Fibroblast of the aortic adventitia (primary cell): ENCODE measurements around the gene TEX53. TPM values are rescaled to one million over a fixed set of nuclear protein-coding genes. Genes with fewer than 3 reads are reported as not detected.

Experiments used
- DNase-seq: peaks from one replicate; pipeline ENCODE4 v3.0.0-alpha.2; 2010; ENCODE audit warnings: low read depth
- H3K4me3 ChIP-seq: 2 replicates; pipeline ENCODE4 v1.5.1; 2011; ENCODE audit warnings: low read depth, mild to moderate bottlenecking, control low read depth, low read length, moderate library complexity
- CTCF ChIP-seq: IDR thresholded peaks from 2 replicates; pipeline ENCODE4 v1.5.1; 2011; ENCODE audit warnings: mild to moderate bottlenecking, low read length, control low read depth, inconsistent platforms; ENCODE audit not compliant: insufficient read depth
- total RNA-seq: library from RNA; depleted of rRNA; stranded (reverse); fragments of >200 nt; gene quantifications from 2 replicates; pipeline ENCODE4 v1.2.3, GENCODE V29; 2012; ENCODE audit warnings: low replicate concordance

TEX53 gene
- not detected in 2 replicates for total RNA-seq

DNA sequence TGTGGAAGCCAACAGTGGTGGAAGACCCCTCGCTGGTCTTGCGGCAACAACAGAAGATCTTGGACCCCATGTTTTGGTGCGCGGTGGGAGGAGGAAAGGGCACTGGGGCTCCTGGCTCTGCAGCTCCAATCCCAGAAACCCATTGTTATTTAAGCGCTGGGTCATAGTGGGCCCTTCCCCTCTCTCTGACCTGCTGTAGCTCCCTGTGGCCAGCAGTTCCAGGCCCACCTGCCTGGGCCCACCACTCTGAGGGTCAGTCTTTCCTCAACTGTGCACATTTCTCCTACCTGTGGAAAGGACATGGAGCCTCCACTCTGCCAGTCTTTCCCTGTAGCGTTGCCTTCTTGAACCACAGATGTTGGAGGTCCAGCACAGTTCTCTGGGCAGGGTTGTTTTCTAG, at the start of gene TEX53:
TEX53 (minus strand) TSS at position 101 of the 400 bp plus-strand sequence; CDS start at position 70, 31 bp downstream.
- DNase-seq: no peak
- TF ChIP-seq CTCF: no peak

DNA sequence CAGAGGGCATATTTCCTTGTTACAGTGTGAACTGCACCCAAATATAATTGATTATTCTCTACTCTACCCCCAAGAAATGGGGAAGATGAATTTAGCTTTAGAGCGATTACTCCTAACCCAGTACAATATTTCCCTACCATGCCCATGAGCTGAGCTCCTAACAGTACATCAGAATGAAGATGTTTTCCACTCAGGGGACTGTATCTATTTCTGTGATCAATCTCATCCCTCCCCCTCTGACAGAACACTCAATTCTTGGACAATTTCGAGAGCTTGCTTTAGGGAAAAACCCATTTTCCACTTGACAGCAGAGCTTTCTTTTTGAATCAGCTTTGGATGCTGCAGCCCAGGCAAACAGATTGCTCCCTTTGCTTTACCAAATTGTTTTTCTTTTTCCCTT, 49.1 kb upstream of the TEX53 start:
- TF ChIP-seq CTCF: no peak
- no peak for DNase-seq
- no peak overlapping the region for H3K4me3 ChIP-seq

More for the DNA sequence above, at the start of gene TEX53:
- no peak within 1 kb of the TSS for H3K4me3 ChIP-seq

- TF ChIP-seq CTCF: no peak
- DNase-seq: no peak
Observed at GRCh38 chr9:114701988-114702387, 44.4 kb upstream of the TEX53 start.

GRCh38 chr9:114697951-114698351, 40.3 kb upstream of the TEX53 start:
- no peak overlapping the region for H3K4me3 ChIP-seq
- no peak for TF ChIP-seq CTCF
- no peak for DNase-seq

More at GRCh38 chr9:114701988-114702387, 44.4 kb upstream of the TEX53 start:
- H3K4me3 ChIP-seq: no peak overlapping the region

- H3K4me3 ChIP-seq: no peak overlapping the region
- no peak for TF ChIP-seq CTCF
- peak; percentile 16 for DNase-seq
Observed at GRCh38 chr9:114696814-114697544, 39.4 kb upstream of the TEX53 start.

GRCh38 chr9:114695948-114696347, 38.3 kb upstream of the TEX53 start:
- TF ChIP-seq CTCF: no peak

More at GRCh38 chr9:114695948-114696347, 38.3 kb upstream of the TEX53 start:
- no peak overlapping the region for H3K4me3 ChIP-seq
- no peak for DNase-seq
